HG03354 (cell line): ENCODE measurements around the gene RPS6KA2.
"Not testable (repeated sequence)": the region's sequence is repeated elsewhere in the genome, so short reads cannot be mapped to it uniquely, and the experiment has no call there.

Source experiments
- ATAC-seq: cut with Tn5 transposase; IDR thresholded peaks from one replicate; pipeline ENCODE4 v1.9.1; 2021; ENCODE audit warnings: mild to moderate bottlenecking; ENCODE audit not compliant: unreplicated experiment, poor library complexity, severe bottlenecking

Gene RPS6KA2

DNA sequence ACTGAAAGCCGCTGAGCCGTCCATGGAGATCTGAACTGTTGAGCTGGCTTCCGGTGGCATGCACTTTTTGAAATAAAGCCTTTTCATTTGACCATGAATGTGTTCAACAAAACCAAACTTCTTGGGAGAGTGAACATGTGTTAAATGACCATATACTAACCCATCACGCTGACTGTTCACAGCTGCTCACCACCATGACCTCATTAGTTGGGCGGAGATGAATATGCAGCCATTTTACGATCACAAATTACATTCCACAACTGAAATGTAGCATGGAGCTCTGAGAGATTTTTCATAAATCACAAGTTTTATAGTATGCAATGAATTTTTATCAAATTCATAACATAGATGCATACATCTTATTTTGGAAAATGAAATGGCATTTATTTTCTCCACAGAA is 44.8 kb downstream of the RPS6KA2 start:
- ATAC-seq, result no peak

DNA sequence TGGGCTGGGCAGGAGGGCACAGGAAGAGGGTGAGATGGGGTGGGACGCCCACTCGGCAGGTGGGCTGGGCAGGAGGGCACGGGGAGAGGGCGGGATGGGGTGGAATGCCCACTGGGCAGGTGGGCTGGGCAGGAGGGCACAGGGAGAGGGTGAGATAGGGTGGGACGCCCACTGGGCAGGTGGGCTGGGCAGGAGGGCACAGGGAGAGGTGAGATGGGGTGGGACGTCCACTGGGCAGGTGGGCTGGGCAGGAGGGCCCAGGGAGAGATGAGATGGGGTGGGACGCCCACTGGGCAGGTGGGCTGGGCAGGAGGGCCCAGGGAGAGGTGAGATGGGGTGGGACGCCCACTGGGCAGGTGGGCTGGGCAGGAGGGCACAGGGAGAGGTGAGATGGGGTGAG is 45.2 kb downstream of the RPS6KA2 start:
- ATAC-seq, result not testable (repeated sequence)

DNA sequence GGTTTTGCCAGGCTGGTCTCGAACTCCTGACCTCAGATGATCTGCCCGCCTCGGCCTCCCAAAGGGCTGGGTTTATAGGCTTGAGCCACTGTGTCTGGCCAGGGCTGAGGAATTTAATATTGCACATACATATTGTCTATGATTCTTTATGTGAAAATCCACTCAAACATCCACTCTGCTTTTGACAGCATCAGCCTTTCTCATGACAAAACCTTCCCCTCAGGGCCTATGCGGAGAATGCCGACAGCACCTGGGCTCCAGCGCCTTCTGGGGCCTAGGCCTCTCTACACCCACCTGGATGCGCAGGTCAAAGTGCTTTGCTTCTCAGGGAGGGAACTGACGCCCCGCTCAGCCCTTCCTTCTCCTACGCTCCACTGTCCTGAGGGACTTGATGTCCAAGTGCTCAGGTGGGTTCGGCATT is 46.0 kb downstream of the RPS6KA2 start:
- no peak for ATAC-seq

DNA sequence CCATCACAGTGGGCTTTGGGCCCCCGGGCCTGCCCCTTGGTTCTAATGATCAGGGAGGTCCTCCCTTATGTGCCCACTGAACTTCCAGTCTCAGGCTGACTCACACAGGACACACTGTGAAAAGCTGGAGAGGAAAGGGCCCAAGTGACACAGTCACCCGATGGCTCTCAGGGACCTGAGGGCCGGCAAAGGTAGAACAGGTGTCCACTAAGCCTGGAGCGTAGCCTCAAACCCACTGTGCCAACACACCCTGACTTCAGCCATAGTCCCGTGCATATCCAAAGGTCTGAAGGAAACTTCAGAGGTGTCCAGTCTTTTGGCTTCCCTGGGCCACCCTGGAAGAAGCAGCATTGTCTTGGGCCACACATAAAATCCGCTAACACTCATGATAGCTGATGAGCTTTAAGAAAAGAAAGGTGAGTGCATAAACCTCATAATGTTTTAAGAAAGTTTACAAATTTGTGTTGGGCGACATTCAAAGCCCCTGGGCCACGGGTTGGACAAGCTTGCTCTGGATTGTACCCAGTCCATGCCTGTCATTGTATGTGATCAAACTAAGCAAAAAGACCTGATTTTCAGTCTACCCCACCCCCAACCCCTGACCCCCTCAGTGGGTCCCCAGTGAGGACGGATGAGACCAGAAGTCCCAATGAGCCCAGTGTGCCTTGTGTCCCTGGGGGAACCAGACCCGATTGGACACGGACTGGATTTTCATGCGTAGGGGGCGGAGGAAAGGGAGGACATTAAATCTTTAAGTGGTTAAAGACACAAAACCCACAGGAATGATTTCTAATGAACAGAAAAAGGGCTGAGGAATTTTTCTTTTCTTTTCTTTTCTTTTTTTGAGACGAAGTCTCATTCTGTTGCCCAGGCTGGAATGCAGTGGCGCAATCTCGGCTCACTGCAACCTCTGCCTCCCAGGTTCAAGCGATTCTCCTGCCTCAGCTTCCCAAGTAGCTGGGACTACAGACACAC is 46.7 kb downstream of the RPS6KA2 start:
- ATAC-seq, result no peak

DNA sequence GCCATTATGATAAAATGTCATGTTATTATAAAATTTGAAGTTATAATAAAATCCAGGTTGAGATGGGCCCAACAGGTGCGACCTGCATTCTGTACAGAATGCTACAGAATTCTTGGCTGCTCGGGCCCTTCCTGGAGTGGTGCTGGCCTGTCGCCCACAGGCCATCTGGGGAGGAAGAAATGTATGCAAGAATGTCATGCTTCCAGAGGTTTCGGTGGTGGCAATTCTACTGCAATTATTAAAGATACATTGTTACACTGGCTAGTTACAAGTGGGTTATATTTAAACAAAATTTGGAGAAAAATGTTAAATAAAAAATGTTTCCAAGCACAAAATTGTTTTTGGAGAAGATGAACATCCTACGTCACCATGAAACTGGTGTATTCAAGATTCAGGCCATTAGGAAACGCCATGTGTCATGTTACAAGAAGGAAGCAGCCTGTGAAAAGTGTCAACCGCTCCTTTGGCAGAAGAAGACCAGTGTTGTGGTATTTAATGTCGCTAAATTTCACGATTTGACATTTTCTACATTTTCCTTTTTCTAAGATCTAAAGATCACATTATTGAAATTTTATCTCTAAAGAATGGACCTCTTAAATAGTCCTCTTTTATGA is 47.7 kb downstream of the RPS6KA2 start:
- ATAC-seq, result no peak

DNA sequence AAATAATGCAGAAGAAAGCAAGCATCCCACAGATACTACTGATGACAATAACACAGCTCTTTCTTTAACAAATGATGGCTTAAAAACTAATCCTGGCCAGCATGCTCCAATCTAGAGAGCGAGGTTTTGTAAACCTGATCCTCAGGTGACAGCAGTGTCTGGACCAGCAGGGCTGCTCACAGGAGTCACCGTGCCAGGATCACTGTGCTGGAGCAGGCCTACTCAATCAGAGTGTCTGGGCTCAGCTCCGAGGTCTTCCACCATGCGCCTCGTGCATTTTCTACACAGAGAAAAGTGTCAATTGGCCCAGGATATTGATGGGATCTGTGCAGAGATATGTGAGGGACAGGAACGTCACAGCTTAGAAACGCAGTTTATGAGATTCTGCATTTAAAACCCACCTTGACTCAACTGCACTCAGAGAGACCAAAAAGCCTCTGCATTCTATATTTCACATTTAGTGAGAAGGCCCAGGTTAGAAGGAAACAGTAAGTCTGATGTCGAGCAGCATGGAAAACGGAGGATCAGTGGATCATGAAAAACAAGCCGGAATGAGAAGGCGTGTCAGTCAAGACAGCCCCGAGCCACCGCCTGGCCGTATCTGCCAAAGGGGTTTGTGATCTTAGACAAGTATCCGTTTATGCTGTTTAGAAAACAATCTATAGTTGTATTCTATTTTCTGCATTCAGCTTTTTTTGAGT is 48.4 kb downstream of the RPS6KA2 start:
- ATAC-seq, result no peak

DNA sequence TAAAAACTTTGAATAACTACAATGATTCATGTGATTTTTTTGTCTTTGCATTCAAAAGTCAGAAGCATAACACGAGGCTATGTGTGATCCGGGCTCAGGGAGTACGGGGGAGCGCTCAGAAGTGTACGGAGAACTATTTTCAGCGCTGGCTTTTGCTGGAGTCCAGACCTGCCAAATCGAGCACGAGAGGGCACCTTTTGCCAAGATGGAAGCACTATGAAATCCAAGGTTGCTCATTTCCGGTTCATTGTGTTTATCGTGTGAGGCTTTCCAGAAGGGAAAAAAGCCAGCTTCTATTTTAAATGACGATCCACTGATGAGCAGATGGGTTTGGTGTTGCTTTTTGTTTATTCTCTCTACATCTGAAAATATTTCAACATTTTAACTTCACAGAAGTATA is 51.8 kb downstream of the RPS6KA2 start:
- ATAC-seq, result no peak

DNA sequence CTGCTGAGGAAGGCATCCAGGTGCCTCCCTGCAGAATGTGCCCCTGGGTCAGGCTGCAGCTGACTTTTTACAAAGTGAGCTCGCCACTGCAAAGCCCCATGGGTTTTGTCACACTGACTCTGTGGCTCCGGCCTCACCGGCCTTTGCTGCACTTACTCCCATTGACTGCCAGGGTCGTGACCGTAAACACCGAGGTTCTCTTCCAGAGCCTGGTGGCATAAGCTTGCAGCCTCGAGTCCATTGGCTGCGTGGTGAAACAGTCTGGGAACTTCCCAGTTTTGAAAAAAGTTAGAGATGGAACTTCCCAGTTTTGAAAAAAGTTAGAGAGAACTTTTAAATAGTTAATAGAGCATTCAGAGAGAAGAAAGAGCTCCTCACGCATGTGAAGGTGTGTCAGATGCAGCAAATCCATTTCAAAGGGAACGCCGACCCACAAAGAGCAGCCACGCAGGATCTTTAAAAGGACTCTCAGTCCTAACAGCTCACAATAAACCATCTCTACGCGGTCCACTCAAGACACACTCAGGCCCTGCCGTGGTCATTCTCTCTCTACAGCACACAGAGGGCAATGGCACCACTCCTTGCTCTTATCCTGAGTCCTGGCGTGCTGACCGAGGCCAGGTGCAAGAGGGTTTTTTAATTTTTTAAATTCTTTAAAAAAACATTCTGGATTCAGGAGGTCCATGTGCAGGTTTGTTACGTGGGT is 53.4 kb downstream of the RPS6KA2 start:
- no peak for ATAC-seq

DNA sequence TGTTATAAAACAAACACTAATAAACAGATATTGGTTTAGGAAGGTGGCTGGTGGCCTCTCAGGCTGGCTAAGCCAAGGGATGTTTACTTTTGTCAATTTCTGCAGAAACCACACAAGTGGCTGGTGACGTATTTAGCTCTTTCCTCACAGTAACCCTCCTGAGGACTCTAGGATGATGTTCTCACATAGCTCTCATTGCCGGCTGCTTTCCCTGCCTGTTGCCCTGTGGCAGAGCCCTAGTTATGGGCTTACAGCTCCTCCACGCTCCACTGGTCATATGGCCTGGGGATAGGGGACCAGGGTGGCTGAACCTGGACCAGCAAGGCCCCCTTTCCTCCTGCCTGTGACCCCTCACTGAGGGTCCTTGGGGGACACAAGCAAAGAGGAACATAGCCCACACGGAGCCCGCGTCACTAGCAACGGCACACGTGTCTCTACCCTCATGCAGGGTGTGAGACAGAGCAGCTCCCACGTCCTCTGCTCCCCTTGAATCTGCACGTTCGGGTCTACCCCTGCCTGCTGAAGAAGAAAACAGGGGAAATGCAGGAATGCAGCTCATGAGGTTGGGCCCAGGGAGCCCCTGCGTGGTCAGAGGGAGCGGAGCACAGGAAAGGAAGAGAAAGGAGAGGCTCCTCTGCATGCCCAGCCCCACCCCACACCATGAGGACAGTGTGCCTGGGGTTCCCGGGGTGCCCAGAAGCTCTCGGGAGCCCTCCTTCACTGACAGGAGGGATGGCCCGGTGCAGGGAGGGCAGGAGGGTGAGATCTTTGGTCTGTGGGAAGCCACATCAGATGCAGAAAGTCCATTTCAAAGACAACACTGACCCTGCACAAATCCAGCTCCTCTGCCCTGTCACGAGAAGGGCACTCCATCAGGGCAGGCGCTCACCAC is 54.4 kb downstream of the RPS6KA2 start:
- ATAC-seq, result no peak

DNA sequence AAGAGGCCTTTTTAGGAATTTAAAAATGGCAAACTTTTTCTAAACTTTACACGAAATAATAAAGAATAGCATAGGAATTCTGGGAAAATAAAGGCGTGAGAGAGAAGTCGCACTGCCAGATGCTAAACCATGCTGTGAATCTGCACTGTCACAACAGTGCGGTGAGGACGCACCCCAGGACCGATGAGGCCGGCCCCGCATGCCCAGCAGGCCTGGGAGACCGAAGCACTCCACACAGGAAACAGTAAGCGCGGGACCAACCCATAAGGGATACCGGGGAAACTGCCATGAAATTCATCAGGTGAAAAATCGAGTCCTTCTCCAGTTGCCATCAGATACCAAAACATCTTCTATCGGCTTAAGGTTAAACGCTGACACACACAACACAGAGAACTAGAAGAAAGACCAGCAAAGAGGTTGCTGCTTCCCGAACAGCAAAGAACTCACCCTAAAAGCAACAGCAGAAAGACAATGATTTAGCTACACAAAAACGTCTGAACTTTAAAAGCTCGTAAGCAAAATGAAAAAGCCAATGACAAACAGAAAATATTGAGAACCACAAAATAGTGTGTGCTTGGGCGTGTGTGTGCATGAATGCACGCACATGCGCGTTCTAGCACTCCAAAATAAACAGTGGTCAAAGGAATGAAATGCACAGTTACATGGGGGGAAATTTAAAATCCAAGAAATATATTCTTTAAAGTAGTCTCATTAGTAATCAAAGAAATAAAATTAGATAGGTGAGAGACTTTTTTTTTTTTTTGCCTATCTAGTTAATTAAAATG is 55.9 kb downstream of the RPS6KA2 start:
- ATAC-seq, result no peak

DNA sequence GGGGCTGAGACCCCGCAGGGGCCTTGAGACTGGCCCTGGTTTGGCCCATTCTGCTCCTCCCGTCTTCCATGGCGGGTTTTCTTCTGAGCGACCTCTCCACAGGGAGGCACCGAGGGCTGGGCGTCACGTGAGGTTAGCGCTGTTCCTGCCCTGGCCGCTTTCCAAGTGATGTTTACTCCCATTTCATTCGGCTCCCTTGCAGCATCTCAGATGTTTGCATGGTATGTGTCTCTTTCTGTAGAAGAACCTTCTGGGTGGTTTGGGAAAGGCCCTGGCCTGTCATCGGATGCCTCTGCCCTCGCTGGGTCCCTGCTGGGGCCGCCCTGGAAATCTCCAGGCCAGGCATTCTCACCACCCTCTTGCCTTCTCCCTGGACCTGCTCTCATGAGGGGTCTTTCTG is 57.8 kb downstream of the RPS6KA2 start:
- ATAC-seq, result no peak

DNA sequence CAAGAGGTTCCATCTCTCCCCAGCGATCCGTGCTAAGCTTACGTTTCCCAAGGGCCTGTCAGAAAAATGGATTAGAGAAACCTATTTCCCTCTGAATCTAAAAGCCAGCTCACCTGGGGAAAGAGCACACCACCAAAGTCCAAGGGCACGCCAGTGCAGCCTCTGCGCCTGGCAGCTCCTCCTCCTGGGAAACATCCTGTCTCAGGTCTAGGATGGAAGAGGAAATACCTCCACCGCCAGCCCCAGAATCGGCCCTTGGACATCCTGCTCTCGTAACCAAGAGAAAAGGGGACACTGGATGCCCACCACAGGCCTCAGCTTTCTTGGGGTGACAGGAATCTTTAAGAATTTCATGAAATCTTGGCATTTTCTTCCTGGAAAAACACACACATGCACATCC is 59.2 kb downstream of the RPS6KA2 start:
- ATAC-seq, result no peak

DNA sequence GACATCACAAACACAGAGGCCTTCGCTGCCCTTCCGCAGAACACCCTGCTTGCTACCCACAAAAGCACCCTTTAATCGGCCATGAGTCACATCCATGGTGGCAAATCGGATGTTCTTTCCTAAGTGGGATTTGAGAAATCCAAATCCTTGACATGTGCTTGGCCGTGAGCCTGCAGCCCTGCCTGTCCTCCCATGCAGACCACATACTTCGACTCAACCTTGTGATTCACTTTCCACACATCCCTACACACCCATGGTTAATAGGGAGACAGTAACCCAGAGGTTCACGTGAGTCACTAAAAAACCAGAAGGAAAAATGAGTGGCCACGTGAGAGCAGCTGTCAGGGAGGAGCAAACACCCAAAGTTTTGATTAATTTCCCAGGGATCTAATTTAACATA is 59.9 kb downstream of the RPS6KA2 start:
- no peak for ATAC-seq

DNA sequence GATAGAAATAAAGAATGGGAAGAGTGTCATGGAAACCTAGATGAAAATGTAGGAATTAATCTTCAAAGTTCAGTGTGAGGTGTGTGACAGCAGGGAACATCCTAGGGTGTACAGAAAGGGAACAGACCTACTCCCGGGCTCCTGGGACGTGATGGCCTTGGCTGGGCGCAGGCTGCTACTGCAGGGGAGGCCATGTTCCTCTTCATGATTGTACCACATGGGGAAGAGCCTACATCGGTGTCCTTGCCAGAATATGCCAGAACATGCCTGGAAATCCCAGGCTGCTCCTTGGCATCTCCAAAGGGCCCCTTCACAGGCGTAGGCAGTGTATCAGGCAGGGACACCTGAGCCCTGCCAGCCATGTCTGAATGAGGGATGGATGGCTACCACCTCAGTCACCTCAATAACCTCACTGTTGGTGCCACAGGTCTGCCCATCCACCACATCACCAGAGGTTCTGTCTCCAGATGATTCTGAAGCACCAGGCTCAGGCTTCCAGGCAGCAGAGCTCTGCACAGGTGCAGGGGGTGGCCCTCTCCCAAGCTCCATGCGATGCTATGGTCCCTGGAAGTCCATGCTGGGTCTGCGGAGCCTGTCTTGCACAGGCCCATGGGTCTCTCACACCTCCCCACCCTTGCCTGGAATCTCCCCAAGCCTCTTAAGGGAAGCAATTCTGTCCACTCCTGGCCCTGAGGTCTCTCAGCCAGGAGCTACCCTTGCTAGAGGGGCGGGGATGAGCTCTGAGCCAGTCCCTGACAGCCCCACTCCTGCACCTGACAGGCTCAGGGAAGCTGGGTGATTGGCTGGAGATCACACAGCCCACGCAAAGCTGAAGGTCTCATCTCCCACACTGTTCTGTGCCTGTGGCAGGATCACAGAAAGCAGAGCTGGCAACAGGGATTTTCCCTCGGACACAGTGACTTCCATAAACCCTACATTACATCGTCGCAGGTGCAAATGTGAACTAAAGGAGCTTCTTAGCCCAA is 60.7 kb downstream of the RPS6KA2 start:
- no peak for ATAC-seq

DNA sequence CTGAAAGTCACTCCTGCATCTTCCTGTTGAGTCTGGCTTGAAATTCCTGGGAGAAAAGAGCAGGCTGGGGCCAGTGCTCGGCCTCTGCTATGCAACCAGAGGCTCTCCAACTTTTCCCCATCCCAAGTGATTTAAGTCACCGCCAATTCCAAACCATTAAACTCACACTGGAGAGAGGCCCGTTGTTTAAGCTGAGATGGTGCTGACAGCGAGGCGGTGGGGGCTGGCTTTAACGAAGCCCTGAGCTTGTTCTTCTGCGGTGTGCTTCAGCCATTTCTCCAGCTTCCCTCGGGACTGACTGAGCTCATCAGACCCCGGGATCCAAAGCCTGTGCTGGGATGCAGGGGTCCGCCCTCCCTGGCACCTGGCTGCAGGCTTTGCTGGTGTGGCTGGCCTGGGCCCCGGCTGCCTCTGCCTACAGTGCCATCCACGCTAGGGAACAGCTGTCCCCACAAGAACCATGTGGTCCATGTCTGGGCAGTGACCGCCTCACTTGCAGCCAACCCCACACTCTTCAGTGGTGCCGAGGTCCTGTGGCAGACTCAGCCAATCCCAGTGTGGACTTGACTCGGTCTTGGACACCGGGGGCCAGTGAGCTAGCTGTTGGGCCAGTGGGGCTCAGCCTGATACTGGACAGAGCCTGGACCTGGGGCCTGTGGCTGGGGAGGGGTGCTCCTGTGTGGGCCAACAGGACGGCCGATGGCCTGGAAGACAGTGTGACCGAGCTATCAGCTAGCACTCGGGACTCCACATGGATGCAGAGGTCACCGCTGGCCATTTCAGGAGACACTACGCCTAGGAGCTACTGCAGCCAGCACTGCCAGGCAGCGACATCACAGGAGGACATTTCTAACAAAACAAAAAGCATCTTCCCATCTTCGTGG is 61.7 kb downstream of the RPS6KA2 start:
- no peak for ATAC-seq

DNA sequence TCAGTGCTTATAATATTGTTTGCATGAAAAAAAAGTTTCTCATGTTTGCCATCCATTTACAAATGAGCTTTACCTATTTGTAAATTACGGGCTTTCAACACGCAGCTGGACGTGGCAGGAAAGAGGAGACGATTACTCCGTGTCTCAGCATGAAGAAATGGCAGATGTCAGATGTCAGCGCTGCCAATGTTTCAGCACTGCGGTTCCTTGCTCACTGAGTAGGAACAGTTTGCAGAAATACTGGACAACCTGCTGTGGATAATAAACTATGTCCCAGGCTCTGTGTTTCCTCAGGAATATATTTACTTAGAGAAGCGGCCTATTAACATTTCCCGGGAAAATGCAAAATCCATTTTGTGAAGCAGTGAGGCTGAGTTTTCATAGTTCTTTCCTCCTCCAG is 63.2 kb downstream of the RPS6KA2 start:
- no peak for ATAC-seq
